GM23338 (cell line): ENCODE results near the gene TAF3. TPM values are rescaled to one million over a fixed set of nuclear protein-coding genes. Genes with fewer than 3 reads are reported as not detected.

Experiments
- CREB1 ChIP-seq: fragments of 250-450 bp; sonication (Bioruptor Pico); IDR thresholded peaks from 2 replicates; pipeline ENCODE4 v1.5.0; 2020; ENCODE audit warnings: low read depth, mild to moderate bottlenecking, moderate library complexity
- JUNB ChIP-seq: IDR thresholded peaks from one replicate; pipeline ENCODE4 v1.6.1; 2016; ENCODE audit warnings: antibody characterized with exemption; ENCODE audit not compliant: unreplicated experiment
- NANOG ChIP-seq: IDR thresholded peaks from 2 replicates; pipeline ENCODE4 v1.6.1; 2016; ENCODE audit warnings: antibody characterized with exemption, borderline replicate concordance
- REST ChIP-seq: IDR thresholded peaks from one replicate; pipeline ENCODE4 v1.6.1; 2018; ENCODE audit warnings: antibody characterized with exemption; ENCODE audit not compliant: unreplicated experiment
- STAT1 ChIP-seq: IDR thresholded peaks from one replicate; pipeline ENCODE4 v1.6.1; 2016; ENCODE audit warnings: antibody characterized with exemption; ENCODE audit not compliant: unreplicated experiment
- ZNF114 ChIP-seq: fragments of 250-450 bp; sonication (Bioruptor Pico); IDR thresholded peaks from 2 replicates; pipeline ENCODE4 v1.5.0; 2020; ENCODE audit warnings: mild to moderate bottlenecking, moderate library complexity
- ZNF331 ChIP-seq: fragments of 250-450 bp; sonication (Bioruptor Pico); IDR thresholded peaks from 2 replicates; pipeline ENCODE4 v1.5.0; 2020; ENCODE audit warnings: low read depth, mild to moderate bottlenecking, moderate library complexity
- ZNF462 ChIP-seq: fragments of 250-450 bp; sonication (Bioruptor Pico); IDR thresholded peaks from 2 replicates; pipeline ENCODE4 v1.5.0; 2020; ENCODE audit warnings: mild to moderate bottlenecking, moderate library complexity
- polyA plus RNA-seq: library from polyadenylated mRNA; unstranded; fragments of >200 nt; fragmentation: Nextera tagmentation; extraction: Ambion mirVana; gene quantifications from 2 replicates; pipeline ENCODE4 v1.2.1, GENCODE V29; 2016
- total RNA-seq: library from RNA; depleted of rRNA; stranded (reverse); fragments of >200 nt; shearing (Covaris generic); gene quantifications from 2 replicates; pipeline ENCODE4 v1.2.3, GENCODE V29; 2014
- TF ChIP-seq, protein P1 (sequence below): IDR thresholded peaks from 2 replicates; pipeline ENCODE4 v1.6.1; 2016; ENCODE audit warnings: antibody characterized with exemption

The TAF3 gene
- total and polyA plus RNA-seq, 2 experiments from 2014 or later, result 6.4 to 15.2 TPM

DNA sequence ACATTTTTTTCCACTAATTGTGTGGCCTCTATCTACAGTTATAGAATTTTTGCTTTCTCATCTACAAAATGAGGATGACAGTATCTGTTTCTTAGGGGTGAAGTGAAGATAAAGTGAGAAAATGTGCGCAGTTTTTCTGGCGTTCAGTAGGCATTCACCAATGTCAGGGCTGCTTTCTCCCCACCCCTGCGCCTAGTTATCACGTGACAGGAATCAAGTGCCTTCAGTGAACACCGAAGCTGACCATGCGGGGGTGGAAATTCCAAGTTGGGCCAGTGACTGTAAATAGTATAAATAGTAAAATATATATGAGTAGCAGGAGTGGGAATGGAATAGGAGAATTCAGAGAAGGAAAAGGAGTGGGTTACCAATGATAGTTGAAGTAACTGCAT is 77.4 kb downstream of the TAF3 start (continued):
- TF ChIP-seq ZNF462 (no peak), ZNF114 (no peak), ZNF331 (CRISPR knock-in tag) (no peak), REST (no peak), JUNB (no peak), STAT1 (no peak), NANOG (no peak), CREB1 (CRISPR knock-in tag) (no peak)
- TF ChIP-seq, protein P1, sequence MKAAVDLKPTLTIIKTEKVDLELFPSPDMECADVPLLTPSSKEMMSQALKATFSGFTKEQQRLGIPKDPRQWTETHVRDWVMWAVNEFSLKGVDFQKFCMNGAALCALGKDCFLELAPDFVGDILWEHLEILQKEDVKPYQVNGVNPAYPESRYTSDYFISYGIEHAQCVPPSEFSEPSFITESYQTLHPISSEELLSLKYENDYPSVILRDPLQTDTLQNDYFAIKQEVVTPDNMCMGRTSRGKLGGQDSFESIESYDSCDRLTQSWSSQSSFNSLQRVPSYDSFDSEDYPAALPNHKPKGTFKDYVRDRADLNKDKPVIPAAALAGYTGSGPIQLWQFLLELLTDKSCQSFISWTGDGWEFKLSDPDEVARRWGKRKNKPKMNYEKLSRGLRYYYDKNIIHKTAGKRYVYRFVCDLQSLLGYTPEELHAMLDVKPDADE, result no peak
